Tibial nerve (tissue), 4 donors: ENCODE measurements around the gene DIPK2B.

ENCODE experiments used
- CTCF ChIP-seq, 5 experiments: fragments of 200-600 bp in 3 of 5; fragments of 450-650 bp in 2 of 5; sonication (generic) in 3 of 5; IDR thresholded peaks; one replicate each; pipeline ENCODE4 v1.5.1; 2016 to 2019; ENCODE audit warnings: antibody characterized with exemption in 5 of 5, mild to moderate bottlenecking in 3 of 5, moderate library complexity in 2 of 5
- EP300 ChIP-seq, 2 donors: sonication (generic); formaldehyde crosslinking; IDR thresholded peaks; one replicate each; pipeline ENCODE4 v1.6.1; 2017; ENCODE audit warnings: antibody characterized with exemption in 2 of 2, mild to moderate bottlenecking in 1 of 2
- POLR2A ChIP-seq, 2 donors: fragments of 450-650 bp; IDR thresholded peaks; one replicate each; pipeline ENCODE4 v1.6.1; 2017; ENCODE audit warnings: antibody characterized with exemption in 2 of 2, mild to moderate bottlenecking in 2 of 2, moderate library complexity in 2 of 2

GRCh38 chrX:45200741-45201234, at the start of gene DIPK2B:
- TF ChIP-seq CTCF (IDR thresholded peaks at IDR 0.05): no peak
- peak in 1 of 2 donors; percentile 18 for TF ChIP-seq EP300 (IDR thresholded peaks at IDR 0.05)
- no peak for TF ChIP-seq POLR2A (IDR thresholded peaks at IDR 0.05)
